Heart right ventricle (tissue), 16 donors: ENCODE results near the gene TFF3. TPM values are rescaled to one million over a fixed set of nuclear protein-coding genes. Genes with fewer than 3 reads are reported as not detected.

Source experiments
- ATAC-seq, 8 donors: fragments of 200-7000 bp; cut with Tn5 transposase; one replicate each; pipeline ENCODE4 v1.9.1; 2020; ENCODE audit warnings: mild to moderate bottlenecking in 8 of 8, moderate library complexity in 8 of 8, moderate number of reproducible peaks in 1 of 8
- DNase-seq, 2 donors: peaks; one replicate each; pipeline ENCODE4 v3.0.0-alpha.2; 2020
- H3K27ac ChIP-seq, 10 donors: fragments of 200-600 bp; sonication (generic) in 2 of 10; one replicate each; pipeline versions ENCODE4 v1.5.0 to v1.8.0; 2020 to 2022; ENCODE audit warnings: mild to moderate bottlenecking in 3 of 10
- H3K27me3 ChIP-seq, 7 donors: fragments of 200-600 bp; one replicate each; pipeline ENCODE4 v1.8.0; 2021 to 2022; ENCODE audit warnings: mild to moderate bottlenecking in 2 of 7
- H3K36me3 ChIP-seq, 9 donors: fragments of 200-600 bp; sonication (generic) in 1 of 9; one replicate each; pipeline versions ENCODE4 v1.5.0 to v1.8.0; 2020 to 2022; ENCODE audit warnings: mild to moderate bottlenecking in 2 of 9
- H3K4me1 ChIP-seq, 9 donors: fragments of 200-600 bp; sonication (generic) in 1 of 9; one replicate each; pipeline versions ENCODE4 v1.5.0 to v1.8.0; 2020 to 2022; ENCODE audit warnings: mild to moderate bottlenecking in 4 of 9
- H3K4me3 ChIP-seq, 10 donors: fragments of 200-600 bp; sonication (generic) in 2 of 10; one replicate each; pipeline versions ENCODE4 v1.5.0 to v1.8.0; 2020 to 2022; ENCODE audit warnings: mild to moderate bottlenecking in 7 of 10, moderate library complexity in 2 of 10
- H3K9me3 ChIP-seq, 11 donors: fragments of 200-600 bp in 10 of 11; sonication (generic) in 2 of 11; one replicate each; pipeline versions ENCODE4 v1.5.0 to v1.8.0; 2013 to 2022; ENCODE audit warnings: mild to moderate bottlenecking in 2 of 11, control low read depth in 1 of 11, moderate library complexity in 1 of 11
- WGBS, 2 donors: extraction: QIAGEN DNeasy Blood & Tissue Kit; methylation state at CpG; one replicate each; pipeline ENCODE4 v1.1.7; 2013; ENCODE audit warnings: inconsistent platforms in 1 of 2; 5-methylcytosine and 5-hydroxymethylcytosine counted together
- intact Hi-C, 10 donors: fragments of 100-400 bp; cut with DNase I; formaldehyde crosslinking; loops; one replicate each; pipeline versions ENCODE4 v1.11.1 to v1.14.2; 2022
- long read RNA-seq, 3 donors: library from polyadenylated mRNA; unstranded; transcript quantifications; one replicate each; pipeline ENCODE4 v2.0.0, GENCODE V29; 2020 to 2021
- polyA plus RNA-seq, 2 donors: library from polyadenylated mRNA; stranded (reverse); fragments of 200-250 nt; gene quantifications; one replicate each; pipeline ENCODE4 v1.2.3, GENCODE V29; 2013
- total RNA-seq, 10 donors: library from RNA; stranded (reverse); fragmentation: NEBNext Ultra II Directional in 3 of 10; extraction: Animal tissue kit (Norgen Biotek cat#: 25700) in 3 of 10; gene quantifications; one replicate each; pipeline versions ENCODE4 v1.2.1 to v1.2.4, GENCODE V29; 2021 to 2023
- TF ChIP-seq, protein P1 (sequence below), 9 donors: fragments of 200-600 bp; sonication (generic) in 2 of 9; IDR thresholded peaks; one replicate each; pipeline versions ENCODE4 v1.5.0 to v1.8.0; 2021 to 2022; ENCODE audit warnings: antibody characterized with exemption in 9 of 9, mild to moderate bottlenecking in 5 of 9, moderate library complexity in 1 of 9
- donor health status: Arrhythmogenic right ventricular cardiomyopathy.
- donor health status: ischemic (EF 13 %, LVEDD 7.1; RV severe dilation, severe dysfunction).
- donor health status: healthy with polysubstance abuse.
- donor health status: DM: no; HTN: yes; CAD: no.
- donor health status: DM: no; HTN: no; CAD: no.
- donor health status: ischemic (EF 25% LVEDD 6.9; RV normal size, moderate dysfunction).
- donor health status: ischemic (EF 25% LVEDD 5.7; RV mildly dilated, moderate dysfunction).
- donor health status: healthy.
- donor health status: DM: yes; HTN: yes; CAD: no.
- donor health status: Ischemic cardiomyopathy.
- donor health status: ischemic (EF 35%, LVEDD 5.7; RV mildly dilated, moderate dysfunction).
- donor health status: nonischemic (EF 11% LVEDD 7.7; RV severe dilation, severe dysfunction).
- donor health status: DM: yes; HTN: yes; CAD: no.
- donor health status: PGD.
- donor health status: ischemic (EF 29% LVEDD 5.4; RV normal size, mild dysfunction).
- donor health status: nonischemic (EF 23%, LVEDD 6.1; RV moderate dilation, normal function).

The TFF3 gene, protein sequence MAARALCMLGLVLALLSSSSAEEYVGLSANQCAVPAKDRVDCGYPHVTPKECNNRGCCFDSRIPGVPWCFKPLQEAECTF
- total RNA-seq = 1 to 10 TPM in 8 of 10 donors, under 1 TPM in 2; 0.90 to 5.1 (median 2.4) TPM
- 1 to 10 TPM; 4.9 to 7.9 TPM for polyA plus RNA-seq
- long read RNA-seq, donor 1 = 0 reads
- long read RNA-seq, donor 2 = 0 reads
- long read RNA-seq, donor 3 = 0 reads

DNA sequence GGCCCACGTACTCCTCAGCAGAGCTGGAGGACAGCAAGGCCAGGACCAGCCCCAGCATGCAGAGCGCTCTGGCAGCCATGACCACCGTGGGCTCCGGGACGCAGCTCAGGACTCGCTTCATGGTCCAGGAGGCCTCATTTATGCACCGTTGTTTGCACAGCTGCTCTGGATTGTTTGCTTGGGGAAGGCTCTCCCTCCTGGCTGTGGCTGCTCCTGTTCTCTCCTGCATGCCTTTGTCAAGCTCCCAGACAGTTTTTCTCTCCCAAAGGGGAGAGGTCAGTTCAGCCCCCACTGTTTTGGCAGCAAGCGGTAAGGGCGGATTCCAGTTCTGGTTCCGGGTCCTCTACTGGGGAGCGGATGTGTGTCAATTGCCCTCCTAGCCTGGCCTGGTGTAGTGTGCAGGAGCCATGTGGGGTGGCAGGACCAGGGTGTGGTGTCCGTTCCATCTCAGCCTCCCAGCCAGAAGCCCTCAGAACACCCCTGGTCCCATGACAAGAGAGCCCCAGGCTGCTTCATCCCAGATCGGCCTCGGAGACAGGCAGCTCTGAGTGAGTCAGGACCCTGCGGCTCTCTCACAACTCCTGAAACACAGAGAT, at the start of gene TFF3:
TFF3 (minus strand) TSS at position 114 of the 596 bp plus-strand sequence; CDS start at position 79, 35 bp downstream.
- no peak for DNase-seq
- no peaks in the 10 kb centered on the region for H3K36me3 ChIP-seq
- H3K9me3 ChIP-seq = no peaks in the 10 kb centered on the region
- peak within 1 kb of the TSS in 2 of 10 donors; percentile 11 to 13 for H3K4me3 ChIP-seq
- TF ChIP-seq, protein P1, sequence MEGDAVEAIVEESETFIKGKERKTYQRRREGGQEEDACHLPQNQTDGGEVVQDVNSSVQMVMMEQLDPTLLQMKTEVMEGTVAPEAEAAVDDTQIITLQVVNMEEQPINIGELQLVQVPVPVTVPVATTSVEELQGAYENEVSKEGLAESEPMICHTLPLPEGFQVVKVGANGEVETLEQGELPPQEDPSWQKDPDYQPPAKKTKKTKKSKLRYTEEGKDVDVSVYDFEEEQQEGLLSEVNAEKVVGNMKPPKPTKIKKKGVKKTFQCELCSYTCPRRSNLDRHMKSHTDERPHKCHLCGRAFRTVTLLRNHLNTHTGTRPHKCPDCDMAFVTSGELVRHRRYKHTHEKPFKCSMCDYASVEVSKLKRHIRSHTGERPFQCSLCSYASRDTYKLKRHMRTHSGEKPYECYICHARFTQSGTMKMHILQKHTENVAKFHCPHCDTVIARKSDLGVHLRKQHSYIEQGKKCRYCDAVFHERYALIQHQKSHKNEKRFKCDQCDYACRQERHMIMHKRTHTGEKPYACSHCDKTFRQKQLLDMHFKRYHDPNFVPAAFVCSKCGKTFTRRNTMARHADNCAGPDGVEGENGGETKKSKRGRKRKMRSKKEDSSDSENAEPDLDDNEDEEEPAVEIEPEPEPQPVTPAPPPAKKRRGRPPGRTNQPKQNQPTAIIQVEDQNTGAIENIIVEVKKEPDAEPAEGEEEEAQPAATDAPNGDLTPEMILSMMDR (IDR thresholded peaks at IDR 0.05) = no peak
- peak within 1 kb of the TSS in 3 of 10 donors; percentile 25 to 49 (median 39) for H3K27ac ChIP-seq
- 72 to 77% methylated on average over 15 of the region's 15 CpGs for WGBS, 2 donors
- ATAC-seq = peak in 6 of 8 donors; percentile 21 to 86 (median 48)
- intact Hi-C loops = loop anchor here in 4 of 10 donors (10.0 kb wide), 3 partner anchors 101 to 171 kb away; partner anchors contain the start of gene ABCG1 (in 1 of the 4)
- H3K27me3 ChIP-seq = peaks cover 0 to 10% (median 0%) of the 10 kb centered on the region in 7 donors
- H3K4me1 ChIP-seq = peaks cover 0 to 22% (median 16%) of the 10 kb centered on the region in 9 donors

DNA sequence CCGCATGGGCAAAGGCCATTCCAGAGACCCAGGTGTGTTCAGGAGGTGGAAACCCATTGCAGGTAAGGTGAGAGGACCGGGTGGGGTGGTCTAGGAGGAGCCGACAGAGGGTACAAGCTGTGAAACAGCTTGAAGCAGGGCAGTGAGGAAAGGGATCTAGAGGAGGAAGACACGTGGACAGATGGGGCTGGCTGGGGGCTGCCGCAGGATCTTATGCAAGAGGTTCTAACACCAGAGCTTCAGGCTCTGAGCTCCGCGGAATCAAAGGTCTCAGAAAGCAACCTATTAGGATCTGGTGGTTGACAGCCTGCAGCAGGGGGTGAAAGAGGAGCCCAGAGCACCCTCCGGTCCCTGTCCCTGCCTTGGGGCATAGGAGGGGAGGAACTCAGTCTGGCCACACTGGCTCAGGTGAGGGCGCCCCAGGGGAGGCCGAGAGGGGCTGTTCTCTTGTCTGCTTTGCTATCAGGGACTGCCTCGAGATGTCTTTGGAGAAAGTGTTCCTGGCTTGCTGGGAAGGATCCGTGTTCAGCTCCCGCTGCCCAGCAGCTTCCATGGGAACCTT, 49.2 kb upstream of the TFF3 start:
- 71% methylated on average over 13 of the region's 13 CpGs for WGBS, 2 donors
- H3K27me3 ChIP-seq = peaks cover 0 to 61% (median 27%) of the 10 kb centered on the region in 7 donors
- peaks cover 0 to 7% (median 0%) of the 10 kb centered on the region in 11 donors for H3K9me3 ChIP-seq
- no peak overlapping the region for H3K4me3 ChIP-seq
- no peaks in the 10 kb centered on the region for H3K4me1 ChIP-seq
- no peak overlapping the region for H3K27ac ChIP-seq
- H3K36me3 ChIP-seq = no peaks in the 10 kb centered on the region
- DNase-seq = no peak
- no peak for ATAC-seq
- intact Hi-C loops = no loop called here
- TF ChIP-seq, protein P1 (IDR thresholded peaks at IDR 0.05) = no peak

DNA sequence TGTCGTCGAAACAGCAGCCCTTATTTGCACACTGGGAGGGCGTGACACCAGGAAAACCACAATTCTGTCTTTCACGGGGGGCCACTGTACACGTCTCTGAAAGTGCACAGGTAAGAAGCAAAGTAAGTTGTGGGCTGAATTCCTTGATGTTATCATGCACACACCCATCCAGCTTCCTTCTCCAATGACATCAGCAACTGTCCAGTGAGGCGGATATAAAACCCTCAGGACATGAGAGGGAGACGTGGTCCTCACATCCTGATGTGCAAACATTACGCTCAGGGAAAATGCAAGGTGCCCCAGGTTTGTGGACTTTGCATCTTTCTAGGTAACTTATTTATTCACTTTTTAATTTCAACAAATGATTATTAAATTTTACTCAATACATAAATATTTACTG, 48.1 kb upstream of the TFF3 start:
- ATAC-seq = no peak
- peaks cover 0 to 58% (median 30%) of the 10 kb centered on the region in 7 donors for H3K27me3 ChIP-seq
- DNase-seq = no peak
- peaks cover 0 to 7% (median 0%) of the 10 kb centered on the region in 11 donors for H3K9me3 ChIP-seq
- no peaks in the 10 kb centered on the region for H3K4me1 ChIP-seq
- no peaks in the 10 kb centered on the region for H3K36me3 ChIP-seq
- H3K27ac ChIP-seq = no peak overlapping the region
- intact Hi-C loops = no loop called here
- 73 to 76% methylated on average over 8 of the region's 8 CpGs for WGBS, 2 donors
- no peak overlapping the region for H3K4me3 ChIP-seq
- TF ChIP-seq, protein P1 (IDR thresholded peaks at IDR 0.05) = no peak

DNA sequence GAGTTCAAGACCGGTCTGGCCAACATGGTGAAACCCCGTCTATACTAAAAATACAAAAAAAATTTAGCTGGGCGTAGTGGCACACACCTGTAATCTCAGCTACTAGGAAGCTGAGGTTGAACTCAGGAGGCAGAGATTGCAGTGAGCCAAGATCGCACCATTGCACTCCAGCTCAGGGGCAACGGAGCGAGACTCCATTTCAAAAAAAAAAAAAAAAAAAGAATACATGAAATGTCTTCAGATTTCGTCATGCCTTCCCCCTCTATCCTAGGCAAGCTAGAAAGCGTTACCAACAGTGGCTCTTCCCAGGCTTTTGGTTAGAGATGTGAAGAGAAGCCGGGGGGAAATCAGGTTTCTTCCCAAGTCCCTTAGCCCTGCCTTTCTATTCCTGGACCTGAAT, 47.5 kb upstream of the TFF3 start:
- DNase-seq = no peak
- Histone ChIP-seq H3K27me3 (peaks cover 0 to 54% (median 26%) of the 10 kb centered on the region in 7 donors), H3K4me3 (no peak overlapping the region), H3K36me3 (no peaks in the 10 kb centered on the region), H3K27ac (no peak overlapping the region), H3K4me1 (no peaks in the 10 kb centered on the region), H3K9me3 (peaks cover 0 to 7% (median 0%) of the 10 kb centered on the region in 11 donors)
- TF ChIP-seq, protein P1 (IDR thresholded peaks at IDR 0.05) = no peak
- intact Hi-C loops = no loop called here
- ATAC-seq = no peak
- WGBS, 2 donors = 69 to 73% methylated on average over 9 of the region's 9 CpGs
